HL-60 (cell line): ENCODE measurements around the gene KCNT1.

Experiments
- DNase-seq, 2 experiments: peaks; one replicate each; pipeline ENCODE4 v3.0.0-alpha.2; 2010 to 2020; ENCODE audit warnings: low read depth in 1 of 2, low spot score in 1 of 2
- H3K27ac ChIP-seq: fragments of 250-450 bp; sonication (Bioruptor Pico); replicated peaks from 2 replicates; pipeline ENCODE4 v1.5.1; 2020; ENCODE audit warnings: mild to moderate bottlenecking, moderate library complexity
- H3K27me3 ChIP-seq: fragments of 250-450 bp; sonication (Bioruptor Pico); 2 replicates; pipeline ENCODE4 v1.5.1; 2021; ENCODE audit warnings: mild to moderate bottlenecking, moderate library complexity; ENCODE audit not compliant: insufficient read depth, poor library complexity, severe bottlenecking
- H3K4me3 ChIP-seq: replicated peaks from 2 replicates; pipeline ENCODE4 v1.5.1; 2011; ENCODE audit warnings: mild to moderate bottlenecking, control low read depth, low read length; ENCODE audit not compliant: insufficient read depth
- GABPA ChIP-seq: IDR thresholded peaks from 2 replicates; pipeline ENCODE4 v1.6.1; 2012; ENCODE audit warnings: low read depth
- POLR2AphosphoS5 ChIP-seq: IDR thresholded peaks from 2 replicates; pipeline ENCODE4 v1.6.1; 2012; ENCODE audit warnings: low read depth
- SPI1 ChIP-seq: IDR thresholded peaks from 2 replicates; pipeline ENCODE4 v1.6.1; 2012; ENCODE audit warnings: low read depth, mild to moderate bottlenecking, borderline replicate concordance
- TF ChIP-seq, protein P1 (sequence below): IDR thresholded peaks from one replicate; pipeline ENCODE4 v1.5.1; 2011; ENCODE audit warnings: low read length, control low read depth, inconsistent platforms; ENCODE audit not compliant: insufficient read depth
- TF ChIP-seq, protein P2 (sequence below): IDR thresholded peaks from 2 replicates; pipeline ENCODE4 v1.6.1; 2012; ENCODE audit warnings: low read depth; ENCODE audit not compliant: insufficient replicate concordance

The KCNT1 gene

DNA sequence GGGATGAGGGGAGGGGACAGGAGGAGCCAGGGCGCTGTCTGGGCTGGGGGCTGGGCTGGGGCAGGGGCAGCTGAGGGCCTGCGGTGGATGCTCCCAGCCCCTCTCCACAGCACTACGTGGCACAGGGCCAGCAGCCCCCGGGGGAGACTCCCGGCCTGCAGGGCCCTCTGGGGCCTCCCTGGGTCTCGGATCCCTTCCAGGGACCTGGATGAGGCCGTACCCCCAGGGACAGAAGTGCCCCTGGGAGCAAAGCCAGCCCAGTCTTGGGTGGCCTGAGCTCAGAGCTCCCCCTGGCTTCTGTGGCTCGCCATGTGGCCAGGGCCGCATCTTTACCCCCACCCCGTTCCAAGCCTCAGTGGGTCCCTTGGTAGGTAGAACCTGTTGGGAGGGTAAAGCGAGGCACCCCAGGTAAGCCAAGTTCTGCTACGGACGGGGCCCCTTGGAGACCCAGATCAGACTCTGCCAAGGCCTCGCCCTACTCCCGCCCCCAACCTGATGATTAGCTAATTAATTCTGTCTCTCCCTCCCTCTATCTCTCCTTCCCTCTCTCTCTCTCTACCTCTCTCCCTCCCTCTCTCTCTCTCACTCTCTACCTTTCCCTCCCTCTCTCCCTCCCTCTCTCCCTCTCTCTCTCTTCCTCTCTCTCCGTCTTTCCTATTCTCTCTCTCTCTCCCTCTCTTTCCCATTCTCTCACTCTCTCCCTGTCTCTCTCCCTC is 24.3 kb downstream of the KCNT1 start:
- Histone ChIP-seq H3K27ac (no peak overlapping the region), H3K4me3 (no peak overlapping the region), H3K27me3 (peaks cover 6% of the 10 kb centered on the region)
- no peak for TF ChIP-seq GABPA
- TF ChIP-seq, protein P1, sequence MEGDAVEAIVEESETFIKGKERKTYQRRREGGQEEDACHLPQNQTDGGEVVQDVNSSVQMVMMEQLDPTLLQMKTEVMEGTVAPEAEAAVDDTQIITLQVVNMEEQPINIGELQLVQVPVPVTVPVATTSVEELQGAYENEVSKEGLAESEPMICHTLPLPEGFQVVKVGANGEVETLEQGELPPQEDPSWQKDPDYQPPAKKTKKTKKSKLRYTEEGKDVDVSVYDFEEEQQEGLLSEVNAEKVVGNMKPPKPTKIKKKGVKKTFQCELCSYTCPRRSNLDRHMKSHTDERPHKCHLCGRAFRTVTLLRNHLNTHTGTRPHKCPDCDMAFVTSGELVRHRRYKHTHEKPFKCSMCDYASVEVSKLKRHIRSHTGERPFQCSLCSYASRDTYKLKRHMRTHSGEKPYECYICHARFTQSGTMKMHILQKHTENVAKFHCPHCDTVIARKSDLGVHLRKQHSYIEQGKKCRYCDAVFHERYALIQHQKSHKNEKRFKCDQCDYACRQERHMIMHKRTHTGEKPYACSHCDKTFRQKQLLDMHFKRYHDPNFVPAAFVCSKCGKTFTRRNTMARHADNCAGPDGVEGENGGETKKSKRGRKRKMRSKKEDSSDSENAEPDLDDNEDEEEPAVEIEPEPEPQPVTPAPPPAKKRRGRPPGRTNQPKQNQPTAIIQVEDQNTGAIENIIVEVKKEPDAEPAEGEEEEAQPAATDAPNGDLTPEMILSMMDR, result no peak
- TF ChIP-seq SPI1, result no peak
- TF ChIP-seq, protein P2, sequence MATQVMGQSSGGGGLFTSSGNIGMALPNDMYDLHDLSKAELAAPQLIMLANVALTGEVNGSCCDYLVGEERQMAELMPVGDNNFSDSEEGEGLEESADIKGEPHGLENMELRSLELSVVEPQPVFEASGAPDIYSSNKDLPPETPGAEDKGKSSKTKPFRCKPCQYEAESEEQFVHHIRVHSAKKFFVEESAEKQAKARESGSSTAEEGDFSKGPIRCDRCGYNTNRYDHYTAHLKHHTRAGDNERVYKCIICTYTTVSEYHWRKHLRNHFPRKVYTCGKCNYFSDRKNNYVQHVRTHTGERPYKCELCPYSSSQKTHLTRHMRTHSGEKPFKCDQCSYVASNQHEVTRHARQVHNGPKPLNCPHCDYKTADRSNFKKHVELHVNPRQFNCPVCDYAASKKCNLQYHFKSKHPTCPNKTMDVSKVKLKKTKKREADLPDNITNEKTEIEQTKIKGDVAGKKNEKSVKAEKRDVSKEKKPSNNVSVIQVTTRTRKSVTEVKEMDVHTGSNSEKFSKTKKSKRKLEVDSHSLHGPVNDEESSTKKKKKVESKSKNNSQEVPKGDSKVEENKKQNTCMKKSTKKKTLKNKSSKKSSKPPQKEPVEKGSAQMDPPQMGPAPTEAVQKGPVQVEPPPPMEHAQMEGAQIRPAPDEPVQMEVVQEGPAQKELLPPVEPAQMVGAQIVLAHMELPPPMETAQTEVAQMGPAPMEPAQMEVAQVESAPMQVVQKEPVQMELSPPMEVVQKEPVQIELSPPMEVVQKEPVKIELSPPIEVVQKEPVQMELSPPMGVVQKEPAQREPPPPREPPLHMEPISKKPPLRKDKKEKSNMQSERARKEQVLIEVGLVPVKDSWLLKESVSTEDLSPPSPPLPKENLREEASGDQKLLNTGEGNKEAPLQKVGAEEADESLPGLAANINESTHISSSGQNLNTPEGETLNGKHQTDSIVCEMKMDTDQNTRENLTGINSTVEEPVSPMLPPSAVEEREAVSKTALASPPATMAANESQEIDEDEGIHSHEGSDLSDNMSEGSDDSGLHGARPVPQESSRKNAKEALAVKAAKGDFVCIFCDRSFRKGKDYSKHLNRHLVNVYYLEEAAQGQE, result no peak
- no peak for TF ChIP-seq POLR2AphosphoS5
- DNase-seq, result no peak

DNA sequence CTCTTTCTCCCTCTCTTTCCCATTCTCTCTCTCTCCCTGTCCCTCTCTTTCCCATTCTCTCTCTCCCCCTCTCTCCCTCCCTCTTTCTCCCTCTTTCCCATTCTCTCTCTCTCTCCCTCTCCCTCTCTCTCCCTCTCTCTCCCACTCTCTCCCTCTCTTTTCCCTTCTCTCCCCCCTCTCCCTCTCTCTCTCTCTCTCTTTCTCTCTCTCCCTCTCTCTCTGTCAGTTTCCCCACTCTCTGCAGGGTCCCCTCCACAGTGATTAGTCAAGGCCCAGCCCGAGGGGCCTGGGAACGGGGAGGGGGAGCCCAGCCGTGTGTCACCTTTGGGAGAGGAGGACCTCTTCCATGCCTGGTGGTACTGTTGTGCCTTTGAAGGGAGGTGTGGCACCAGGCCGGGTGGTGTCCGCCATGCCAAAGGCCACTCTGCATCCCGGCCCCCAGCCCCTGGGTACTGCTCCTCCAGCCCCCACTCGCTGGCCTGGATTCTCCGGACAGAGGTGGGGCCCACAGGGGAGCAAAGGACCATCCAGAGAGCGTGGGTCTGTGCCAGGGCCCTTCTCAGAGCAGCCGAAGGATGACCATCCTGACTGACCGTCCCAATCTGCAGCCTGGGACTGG is 25.4 kb downstream of the KCNT1 start:
- H3K27me3 ChIP-seq, result peaks cover 6% of the 10 kb centered on the region
- TF ChIP-seq, protein P2, result no peak
- TF ChIP-seq SPI1 (no peak), POLR2AphosphoS5 (no peak), GABPA (no peak)
- TF ChIP-seq, protein P1, result no peak
- DNase-seq, result no peak

DNA sequence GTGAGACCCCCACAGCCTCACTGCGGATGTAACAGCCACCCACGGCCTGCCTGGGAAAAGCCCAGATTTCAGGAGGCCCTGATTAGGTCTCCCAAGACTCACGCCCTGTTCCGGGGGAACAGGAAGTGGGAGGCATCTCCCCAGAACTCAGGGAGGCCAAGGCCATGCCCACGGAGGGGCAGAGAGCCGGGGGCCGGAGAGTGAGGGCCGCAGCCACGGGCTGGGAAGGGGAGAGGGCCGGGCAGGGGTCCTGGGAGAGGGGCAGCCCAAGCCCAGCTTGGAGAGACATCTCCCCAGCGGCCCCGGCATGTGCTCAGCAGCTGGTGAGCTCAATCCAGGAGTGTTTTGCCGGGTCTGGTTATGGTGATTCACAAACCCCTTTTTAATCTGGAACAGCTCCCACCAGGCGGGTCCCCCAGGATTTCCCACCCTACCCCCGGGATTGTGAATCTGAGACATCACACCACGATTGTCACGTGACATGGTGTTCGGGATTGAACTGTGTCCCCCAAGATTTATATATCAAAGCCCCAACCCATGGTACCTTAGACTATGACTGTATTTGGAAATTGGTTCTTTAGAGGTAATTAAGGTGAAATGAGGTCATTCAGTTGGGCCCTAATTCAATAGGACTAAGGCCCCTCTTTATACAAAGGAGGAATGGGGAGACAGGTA is 26.6 kb downstream of the KCNT1 start:
- H3K27me3 ChIP-seq, result peaks cover 2% of the 10 kb centered on the region
- H3K27ac ChIP-seq, result no peak overlapping the region
- TF ChIP-seq GABPA, result no peak
- TF ChIP-seq, protein P2, result no peak
- TF ChIP-seq SPI1, result no peak
- TF ChIP-seq, protein P1, result no peak
- TF ChIP-seq POLR2AphosphoS5, result no peak
- no peak for DNase-seq
- no peak overlapping the region for H3K4me3 ChIP-seq

More for the DNA sequence above, 25.4 kb downstream of the KCNT1 start:
- Histone ChIP-seq H3K27ac (no peak overlapping the region), H3K4me3 (no peak overlapping the region)
